ENCODE results near the gene KNDC1.
"Not testable (repeated sequence)": the region's sequence is repeated elsewhere in the genome, so short reads cannot be mapped to it uniquely, and the experiment has no call there.

KNDC1 gene

GRCh38 chr10:133247681-133248333 is 87.8 kb downstream of the KNDC1 start:
- DNase-seq = no peak

DNA sequence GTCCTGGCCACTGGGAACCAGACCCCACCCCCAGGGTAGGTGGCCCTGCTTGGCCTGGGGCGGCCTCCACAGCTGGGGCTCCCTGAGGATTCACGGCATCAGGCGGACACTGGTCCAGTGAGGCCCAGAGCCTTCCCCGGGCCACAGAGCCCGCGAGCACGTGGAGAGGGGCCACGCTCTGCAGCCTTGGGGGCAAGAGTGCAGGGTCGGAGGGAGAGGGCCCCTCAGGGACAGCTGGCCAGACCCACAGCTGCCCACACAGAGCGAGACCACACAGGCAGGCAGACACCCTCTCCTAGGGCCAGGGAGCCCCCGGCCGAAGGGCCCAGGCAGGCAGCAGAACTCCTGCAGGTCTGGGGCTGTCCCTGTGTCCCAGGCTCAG is 88.3 kb downstream of the KNDC1 start:
- DNase-seq = no peak

DNA sequence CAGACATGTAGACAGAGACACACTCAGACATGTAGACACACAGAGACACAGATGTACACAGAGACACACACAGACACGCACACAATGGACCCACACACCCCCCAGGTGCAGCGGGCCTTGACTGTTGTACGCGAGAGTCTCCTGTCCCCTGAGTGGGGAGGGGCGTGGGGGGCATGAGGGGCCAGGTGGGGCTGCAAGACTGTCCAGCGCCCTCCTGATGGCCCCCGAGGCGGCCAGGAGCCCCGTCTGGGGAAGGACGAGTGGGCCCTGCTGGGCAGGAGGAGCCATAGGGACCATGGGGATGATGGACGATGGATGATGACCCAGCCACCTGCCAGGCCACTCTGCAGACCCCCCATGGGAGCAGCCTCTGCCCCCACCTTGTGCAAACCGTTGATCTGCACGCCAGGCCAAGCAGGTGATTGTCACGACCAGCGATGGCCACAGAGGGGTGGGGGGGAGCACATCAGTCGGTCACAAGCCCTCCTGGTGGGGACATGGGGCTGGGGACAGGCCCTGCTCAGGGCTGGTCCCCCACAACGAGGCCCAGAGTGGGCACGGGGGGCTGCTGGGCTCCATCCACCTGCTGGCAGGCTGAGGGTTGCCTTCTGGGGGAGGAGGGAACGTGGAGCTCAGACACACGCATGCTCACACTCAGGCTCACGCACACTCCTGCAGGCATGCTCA is 89.2 kb downstream of the KNDC1 start:
- no peak for DNase-seq

DNA sequence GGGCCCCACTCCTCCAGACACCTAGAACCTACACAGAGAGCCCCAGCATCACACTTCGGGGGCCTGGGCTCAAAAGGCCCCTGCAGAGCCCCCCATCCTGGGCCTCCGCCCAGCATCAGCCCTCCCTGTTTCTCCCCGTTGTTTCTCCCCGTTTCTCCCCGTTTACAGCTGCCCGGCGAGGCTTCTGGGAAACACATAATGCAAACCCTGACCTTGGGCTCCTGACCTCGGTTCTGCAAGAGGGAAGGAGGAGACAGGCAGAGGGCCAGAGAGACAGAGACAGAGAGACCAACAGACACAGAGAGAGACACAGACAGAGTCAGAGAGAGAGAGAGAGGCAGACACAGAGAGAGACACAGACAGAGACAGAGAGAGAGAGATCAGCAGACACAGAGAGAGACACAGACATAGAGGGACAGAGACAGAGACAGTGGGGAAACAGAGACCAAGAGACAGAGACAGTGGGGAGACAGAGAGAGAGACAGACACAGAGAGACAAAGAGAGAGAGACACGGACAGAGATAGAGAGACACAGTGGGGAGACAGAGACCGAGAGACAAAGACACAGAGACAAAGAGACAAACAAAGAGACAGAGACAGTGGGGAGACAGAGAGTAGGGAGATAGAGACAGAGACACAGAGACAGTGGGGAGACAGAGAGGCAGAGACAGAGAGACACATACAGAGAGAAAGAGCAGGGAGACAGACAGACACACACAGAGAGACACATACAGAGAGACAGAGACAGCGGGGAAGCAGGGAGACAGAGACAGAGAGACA is 90.1 kb downstream of the KNDC1 start:
- no peak for DNase-seq

DNA sequence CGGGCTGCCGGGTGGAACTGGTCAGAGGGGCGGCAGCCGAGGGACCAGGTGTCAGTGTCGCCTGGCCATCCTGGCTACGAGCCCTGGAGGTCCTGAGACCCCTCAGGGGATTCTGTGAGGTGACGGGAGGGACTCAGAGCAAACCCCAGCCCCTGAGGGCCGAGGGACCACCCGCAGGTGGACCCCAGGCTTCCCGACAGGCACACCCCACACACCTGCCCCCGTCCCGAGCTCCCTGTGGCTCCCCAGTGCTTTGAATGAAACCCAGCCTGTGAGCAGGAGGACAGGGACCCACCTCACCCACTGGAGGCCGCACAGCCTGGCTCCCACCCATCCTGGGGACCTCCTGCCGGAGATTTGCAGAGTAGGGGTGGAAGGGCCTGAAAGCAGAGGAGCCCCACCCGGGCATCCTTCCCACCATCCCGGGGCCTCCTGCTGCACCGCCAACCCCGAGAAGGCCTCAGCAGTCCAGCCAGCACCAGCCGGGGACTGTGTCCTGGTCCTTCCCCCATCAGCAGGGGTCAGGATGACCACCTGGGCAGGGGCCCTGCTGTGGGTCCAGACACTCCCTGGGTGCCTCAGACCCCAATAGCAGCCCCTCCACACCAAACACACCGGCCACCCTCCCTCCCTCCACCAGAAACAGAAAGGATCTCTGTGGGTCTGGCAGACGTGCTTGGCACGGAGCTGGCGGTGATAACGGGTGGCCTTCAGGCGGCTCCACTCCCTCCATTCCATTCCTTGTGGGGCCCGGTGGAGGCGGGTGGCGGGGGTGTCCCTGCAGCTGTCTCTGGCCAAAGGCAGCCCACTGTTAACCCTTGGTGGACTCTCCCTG is 91.6 kb downstream of the KNDC1 start:
- DNase-seq = no peak

DNA sequence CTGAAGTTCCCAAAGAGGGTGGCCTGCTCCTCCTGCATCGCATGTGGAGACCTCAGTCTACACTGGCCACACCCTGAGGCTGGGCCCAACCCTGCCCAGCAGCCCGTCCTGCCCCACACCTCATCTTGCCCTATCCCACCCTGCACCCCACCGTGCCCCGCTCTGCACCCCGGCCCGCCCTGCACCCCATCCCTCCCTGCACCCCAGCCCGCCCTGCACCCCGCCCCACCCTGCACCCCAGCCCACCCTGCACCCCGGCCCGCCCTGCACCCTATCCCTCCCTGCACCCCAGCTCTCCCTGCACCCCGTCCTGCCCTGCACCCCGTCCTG is 92.2 kb downstream of the KNDC1 start:
- DNase-seq = no peak

DNA sequence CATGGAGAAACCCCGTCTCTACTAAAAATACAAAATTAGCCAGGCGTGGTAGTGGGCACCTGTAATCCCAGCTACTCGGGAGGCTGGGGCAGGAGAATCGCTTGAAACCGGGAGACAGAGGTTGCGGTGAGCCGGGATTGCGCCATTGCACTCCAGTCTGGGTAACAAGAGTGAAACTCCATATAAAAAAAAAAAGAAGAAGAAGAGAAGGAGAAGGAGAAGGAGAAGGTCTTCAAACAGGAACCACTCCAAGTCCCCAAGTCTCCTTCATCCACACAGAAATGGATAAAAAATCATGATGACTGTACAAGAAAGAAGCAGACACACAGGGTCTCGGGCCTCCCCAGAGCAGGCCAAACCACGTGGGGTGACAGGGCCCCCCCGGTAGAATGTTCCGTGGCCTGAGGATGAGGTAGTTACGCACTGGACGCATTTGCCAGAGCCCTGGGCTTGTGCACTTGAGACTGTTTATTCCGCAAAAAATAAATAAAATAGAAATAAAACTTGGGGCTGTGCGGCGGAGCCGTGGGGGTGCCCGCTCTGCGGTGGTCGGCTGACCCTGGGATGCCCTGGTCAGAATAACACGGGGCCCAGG is 93.4 kb downstream of the KNDC1 start:
- no peak for DNase-seq

DNA sequence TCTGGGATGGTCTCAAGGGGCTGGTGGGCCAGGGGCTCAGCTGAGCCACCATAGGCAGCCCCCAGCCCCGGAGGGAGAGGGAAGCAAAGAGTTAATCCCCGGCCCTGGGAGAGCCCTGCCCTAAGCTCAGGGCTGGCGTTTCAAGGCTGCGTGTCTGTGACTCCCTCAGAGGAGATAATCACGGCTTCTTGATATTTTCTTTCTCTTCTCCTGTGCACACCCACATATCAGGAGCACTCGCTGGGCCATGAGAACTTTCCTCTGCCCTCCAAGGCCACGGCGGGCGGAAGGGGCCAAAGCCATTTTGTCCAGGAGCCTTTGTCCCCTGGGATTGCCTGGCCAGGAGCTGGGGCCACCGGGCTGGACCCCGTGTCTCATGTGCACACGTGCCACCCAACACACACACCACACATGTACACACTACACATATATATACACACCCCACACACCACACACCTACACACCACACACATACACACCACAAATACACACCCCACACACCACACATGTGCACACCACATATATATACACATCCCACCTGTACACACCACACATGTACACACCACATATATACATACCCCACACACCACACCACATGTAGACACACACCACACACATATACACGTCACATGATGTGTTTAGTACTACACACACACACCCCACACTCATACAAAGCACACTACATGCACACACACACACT is 94.6 kb downstream of the KNDC1 start:
- no peak for DNase-seq

GRCh38 chr10:133255323-133255722 is 95.3 kb downstream of the KNDC1 start:
- no peak for DNase-seq

DNA sequence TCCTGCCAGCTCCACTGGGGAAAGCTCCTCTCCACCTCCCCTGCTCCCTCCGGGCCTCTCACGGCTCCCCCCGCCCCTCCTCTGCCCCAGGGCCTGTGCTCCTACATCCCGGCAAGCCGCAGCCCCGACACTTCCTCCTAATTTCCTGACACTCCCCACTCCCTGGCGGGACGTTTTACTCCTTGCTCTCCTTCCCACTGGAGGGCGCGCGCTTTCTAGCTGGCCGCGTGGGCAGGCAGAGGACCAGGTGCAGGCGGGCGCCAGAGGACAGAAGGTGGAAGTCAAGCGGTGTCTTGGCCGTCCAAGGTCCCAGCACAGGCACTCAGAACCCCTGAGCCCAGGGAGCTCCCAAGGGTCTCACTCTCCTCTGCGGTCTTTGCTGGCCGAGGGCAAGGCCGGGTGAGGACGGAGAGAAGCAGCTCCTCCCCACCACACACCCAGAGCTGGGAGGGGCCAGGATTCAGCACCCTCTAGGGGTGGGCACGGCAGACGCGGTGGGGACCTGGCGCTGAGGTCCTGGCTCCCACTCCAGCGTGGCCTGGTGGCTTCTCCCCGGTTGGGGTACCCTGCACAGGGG is 97.6 kb downstream of the KNDC1 start:
- peak; percentile 49 for DNase-seq

- DNase-seq = peak; percentile 65
Measured at GRCh38 chr10:133258066-133258817, 98.2 kb downstream of the KNDC1 start.

DNA sequence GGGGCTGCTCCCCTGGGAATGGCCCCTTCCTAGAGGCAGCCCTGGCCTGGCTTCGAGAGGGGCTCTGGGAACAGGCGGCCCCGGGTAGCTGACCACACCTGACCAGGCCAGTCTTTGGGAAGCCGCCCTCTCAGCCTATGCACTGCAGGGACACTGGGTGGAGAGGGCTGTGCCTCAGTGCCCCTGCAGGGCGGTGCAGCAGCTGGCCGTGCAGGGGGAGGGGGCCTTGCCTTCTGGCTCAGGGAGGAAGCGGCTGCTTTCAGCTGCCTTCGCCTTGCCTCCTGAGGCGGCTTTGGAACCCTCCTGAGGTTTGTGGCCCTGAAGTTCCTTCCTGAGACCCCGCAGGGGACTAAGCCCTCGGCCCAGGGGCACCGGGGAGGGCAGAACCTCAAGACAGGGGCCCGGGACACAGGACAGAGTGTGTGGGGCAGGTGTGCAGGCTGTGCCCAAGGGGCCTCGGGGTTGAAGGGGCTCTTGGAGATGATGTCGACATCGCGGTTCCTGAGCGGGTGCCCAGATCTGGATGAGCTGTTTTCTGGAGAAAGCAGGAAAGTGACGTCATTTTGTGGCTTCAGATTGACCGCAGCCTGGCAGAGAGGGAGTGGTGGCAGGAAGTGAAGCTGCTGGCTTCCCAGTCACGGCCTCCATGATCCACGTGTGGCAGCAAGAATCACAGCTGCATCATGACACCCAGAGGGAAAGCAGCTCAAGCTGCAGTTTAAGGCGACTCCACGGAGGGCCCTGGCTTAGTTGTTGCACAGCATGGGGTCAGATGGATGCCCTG is 99.0 kb downstream of the KNDC1 start:
- peak; percentile 95 for DNase-seq

- DNase-seq = no peak
Measured at GRCh38 chr10:133259602-133259989, 99.6 kb downstream of the KNDC1 start.

GRCh38 chr10:133260895-133261725 is 101.1 kb downstream of the KNDC1 start:
- DNase-seq = peak; percentile 78

DNA sequence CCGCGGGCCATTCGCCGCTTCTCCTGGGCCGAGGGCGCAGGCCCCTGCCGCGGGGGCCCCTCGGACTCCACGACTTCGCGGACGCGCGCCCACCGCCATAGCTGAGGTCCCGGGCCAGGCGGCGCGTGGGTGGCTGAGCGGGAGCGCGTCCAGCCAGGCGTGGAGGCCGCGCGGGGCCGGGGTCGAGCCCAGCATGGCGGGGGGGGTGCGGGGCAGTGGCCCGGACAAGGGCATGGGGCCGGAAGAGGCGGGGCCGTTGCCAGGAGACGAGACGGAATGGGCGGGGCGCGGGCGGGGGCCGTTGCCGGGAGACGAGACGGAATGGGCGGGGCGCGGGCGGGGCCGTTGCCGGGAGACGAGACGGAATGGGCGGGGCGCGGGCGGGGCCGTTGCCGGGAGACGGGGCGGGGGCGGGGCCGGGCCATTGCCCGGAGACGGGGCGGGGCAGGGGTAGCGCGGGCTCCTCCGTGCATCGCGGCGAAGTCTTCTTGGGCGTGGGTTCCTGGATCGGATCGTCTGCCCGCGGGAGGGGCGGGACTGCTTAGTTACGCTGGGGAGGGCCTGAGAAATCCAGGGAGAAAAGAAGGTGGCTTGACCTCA is 101.8 kb downstream of the KNDC1 start:
- peak; percentile 90 for DNase-seq

GRCh38 chr10:133262696-133263095 is 102.7 kb downstream of the KNDC1 start:
- no peak for DNase-seq

DNA sequence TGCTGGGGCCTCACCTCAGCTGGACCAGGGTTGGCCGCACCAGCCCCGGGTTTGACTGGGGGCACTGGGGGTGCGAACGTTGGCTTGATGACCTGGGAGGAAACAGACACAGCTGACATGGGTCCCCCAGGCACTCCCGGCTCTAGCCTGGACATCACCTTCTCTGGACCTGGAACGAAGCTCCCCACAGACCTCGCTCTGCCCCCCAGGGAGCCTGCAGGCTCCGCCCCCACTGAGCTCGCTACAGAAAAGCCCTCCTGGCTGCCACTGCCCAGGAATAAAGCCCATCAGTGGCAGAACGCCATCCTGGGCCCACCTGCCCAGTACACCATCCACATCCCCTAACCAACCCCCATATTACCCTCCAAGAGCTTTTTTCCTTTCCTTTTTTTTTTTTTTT is 103.7 kb downstream of the KNDC1 start:
- DNase-seq = no peak

- no peak for DNase-seq
Measured at GRCh38 chr10:133264461-133264860, 104.4 kb downstream of the KNDC1 start.

- DNase-seq = not testable (repeated sequence)
Measured at GRCh38 chr10:133265052-133265451, 105.0 kb downstream of the KNDC1 start.

Data from stimulated activated CD4-positive, alpha-beta T cell treated with anti-CD3 and anti-CD28 coated beads, Interleukin-15, amount 100 ng/mL, for 24 hours (primary cell).